ENCODE measurements around the gene GEN1. TPM values are rescaled to one million over a fixed set of nuclear protein-coding genes. Genes with fewer than 3 reads are reported as not detected.

Gene GEN1
- total and polyA plus RNA-seq, 2 of the 13 experiments (the other 11 are each of a cell fraction or from before 2014, with no cell fraction given) = 9.9 to 27.1 TPM

- no peaks in the 10 kb centered on the region for H3K79me2 ChIP-seq (ENCODE audit: insufficient read depth, low read length)
- TF ChIP-seq NFYC (CRISPR knock-in tag; IDR thresholded peaks at IDR 0.05) (no peak), DMTF1 (CRISPR knock-in tag; IDR thresholded peaks at IDR 0.05) (no peak), ZNF607 (CRISPR knock-in tag; IDR thresholded peaks at IDR 0.05; ENCODE audit: borderline replicate concordance) (no peak), ZNF180 (CRISPR knock-in tag; IDR thresholded peaks at IDR 0.05; ENCODE audit: borderline replicate concordance, low read depth) (no peak), ZNF781 (CRISPR knock-in tag; IDR thresholded peaks at IDR 0.05; ENCODE audit: borderline replicate concordance, not compliant biosample characterization) (no peak), XBP1 (CRISPR knock-in tag; IDR thresholded peaks at IDR 0.05) (no peak), HCFC1 (IDR thresholded peaks at IDR 0.05; ENCODE audit: low read depth, low read length) (no peak), PHF21A (CRISPR knock-in tag; IDR thresholded peaks at IDR 0.05) (no peak), HNRNPH1 (optimal IDR thresholded peaks at IDR 0.05; ENCODE audit: low read depth, low read length) (no peak), MLLT10 (CRISPR knock-in tag; IDR thresholded peaks at IDR 0.05) (no peak), MAFK (conservative IDR thresholded peaks at IDR 0.05 in 1 of 2, IDR thresholded peaks at IDR 0.05 in 1 of 2; ENCODE audit: low read length in 2 of 2) (no peak), ZSCAN29 (CRISPR knock-in tag; conservative IDR thresholded peaks at IDR 0.05) (no peak), ZIK1 (CRISPR knock-in tag; IDR thresholded peaks at IDR 0.05; ENCODE audit: borderline replicate concordance, low read depth) (no peak)
- in situ Hi-C loops (cut with HindIII; ENCODE audit: extremely low pct_ligation_motif_present, low pct_unique_long_range_greater_than_20kb) (no loop called here), intact Hi-C loops (cut with micrococcal nuclease; ENCODE audit: unreplicated experiment) (no loop called here)
- no peak overlapping the region for H3K27ac ChIP-seq (ENCODE audit: extremely low read length, insufficient read depth, low read length)
- no peak for FAIRE-seq
- no peak for DNase-seq (ENCODE audit: low spot score)
- H3K9ac ChIP-seq (ENCODE audit: insufficient read depth, low read depth, low read length) = no peak overlapping the region
- POLR2A ChIA-PET = no interaction called here
- WGBS (ENCODE audit: low lambda C conversion rate) = 34% methylated on average over 2 of the region's 2 CpGs
- no peaks in the 10 kb centered on the region for H3K36me3 ChIP-seq (replicated peaks in 1 of 2; ENCODE audit: control insufficient read depth in 1 of 2, insufficient read depth in 2 of 2, low read length in 2 of 2)
- BruUV-seq (replicated peaks) = no TSS peak
- CTCF ChIA-PET (ENCODE audit: low intra/inter-chr PET ratio, low total read pairs) = no interaction called here
- no peak for ATAC-seq
- no peak overlapping the region for H2AFZ ChIP-seq (ENCODE audit: low read length)
- no peaks in the 10 kb centered on the region for H3K9me3 ChIP-seq (ENCODE audit: low read length)
- no peak overlapping the region for H3K4me3 ChIP-seq (replicated peaks in 1 of 3; ENCODE audit: insufficient read depth in 1 of 3, low read depth in 2 of 3, low read length in 3 of 3)
- peaks cover 0 to 36% of the 10 kb centered on the region in 2 experiments; a peak in 1 of 5 replicates for H3K27me3 ChIP-seq (ENCODE audit: control insufficient read depth in 1 of 2, insufficient read depth in 2 of 2, low read length in 2 of 2)
- H3K4me2 ChIP-seq (ENCODE audit: low read depth, low read length) = no peak overlapping the region
- peaks cover 11% of the 10 kb centered on the region for H3K4me1 ChIP-seq (ENCODE audit: insufficient read depth, low read length)
- H4K20me1 ChIP-seq (ENCODE audit: insufficient read depth, low read length) = no peaks in the 10 kb centered on the region
Observed at GRCh38 chr2:17827785-17828184, 73.8 kb downstream of the GEN1 start.

Data from HepG2 (cell line).